B cell (primary cell): ENCODE data around the gene SLC6A7. TPM values are rescaled to one million over a fixed set of nuclear protein-coding genes. Genes with fewer than 3 reads are reported as not detected.

Experiments
- ATAC-seq: fragments of 200-7000 bp; cut with Tn5 transposase; one replicate; pipeline ENCODE4 v1.10.0; 2021; ENCODE audit warnings: low read depth, mild to moderate bottlenecking, moderate number of reproducible peaks, moderate library complexity
- CTCF ChIA-PET: fragments of 350-600 bp; sonication (Branson Sonifier 250); formaldehyde crosslinking; loops from one replicate; lab custom pipeline; 2021; ENCODE audit warnings: antibody characterized with exemption, inconsistent platforms; lab: Charles Lee
- POLR2A ChIA-PET: fragments of 350-600 bp; sonication (Branson Sonifier 250); formaldehyde crosslinking; loops from one replicate; lab custom pipeline; 2021; ENCODE audit warnings: antibody characterized with exemption; lab: Charles Lee
- DNase-seq: peaks from one replicate; pipeline ENCODE4 v3.0.0; 2013
- H2AFZ ChIP-seq: 2 replicates; pipeline ENCODE4 v1.6.1; 2012; ENCODE audit warnings: mild to moderate bottlenecking, low read depth, low read length; ENCODE audit not compliant: insufficient read depth, poor library complexity, severe bottlenecking
- H3K27ac ChIP-seq, 2 donors: 1 replicate in 1 of 2; 2 replicates in 1 of 2; pipeline ENCODE4 v1.5.1; 2012 to 2013; ENCODE audit warnings: low read length in 2 of 2, mild to moderate bottlenecking in 2 of 2, moderate library complexity in 1 of 2
- H3K27me3 ChIP-seq, 4 experiments: fragments of 200-600 bp in 1 of 4; sonication (generic) in 1 of 4; replicated peaks in 1 of 4; 1 replicate in 2 of 4; 2 replicates in 2 of 4; pipeline versions ENCODE4 v1.6.1 to v1.7.0; 2013 to 2016; ENCODE audit warnings: low read length in 3 of 4, mild to moderate bottlenecking in 2 of 4, mixed read lengths in 1 of 4, moderate library complexity in 1 of 4; ENCODE audit not compliant: insufficient read depth in 4 of 4, control insufficient read depth in 3 of 4; ENCODE audit errors: control extremely low read depth in 1 of 4
- H3K36me3 ChIP-seq, 2 experiments: replicated peaks in 1 of 2; 1 replicate in 1 of 2; 2 replicates in 1 of 2; pipeline versions ENCODE4 v1.6.1 to v1.7.1; 2013; ENCODE audit warnings: low read length in 1 of 2; ENCODE audit not compliant: insufficient read depth in 2 of 2, control insufficient read depth in 1 of 2; ENCODE audit errors: control extremely low read depth in 1 of 2, extremely low read depth in 1 of 2
- H3K4me1 ChIP-seq, 2 donors: fragments of 200-600 bp in 1 of 2; sonication (generic) in 1 of 2; 1 replicate in 1 of 2; 2 replicates in 1 of 2; pipeline versions ENCODE4 v1.5.1 to v1.6.1; 2013 to 2017; ENCODE audit warnings: low read length in 2 of 2; ENCODE audit not compliant: control insufficient read depth in 2 of 2, insufficient read depth in 2 of 2
- H3K4me2 ChIP-seq: replicated peaks from 2 replicates; pipeline ENCODE3; 2012; ENCODE audit warnings: mild to moderate bottlenecking, low read depth, low read length; ENCODE audit not compliant: poor library complexity, severe bottlenecking
- H3K4me3 ChIP-seq, 5 experiments: fragments of 200-600 bp in 1 of 5; sonication (generic) in 1 of 5; 1 replicate in 3 of 5; 2 replicates in 2 of 5; pipeline versions ENCODE4 v1.5.1 to v1.7.0; 2011 to 2016; ENCODE audit warnings: low read length in 4 of 5, mild to moderate bottlenecking in 4 of 5, low read depth in 2 of 5, control low read depth in 1 of 5, moderate library complexity in 1 of 5; ENCODE audit not compliant: insufficient read depth in 1 of 5; ENCODE audit errors: control extremely low read depth in 1 of 5, extremely low read depth in 1 of 5
- H3K79me2 ChIP-seq: fragments of 200-600 bp; sonication (generic); one replicate; pipeline ENCODE4 v1.6.0; 2016; ENCODE audit warnings: low read length; ENCODE audit not compliant: control insufficient read depth, insufficient read depth
- H3K9ac ChIP-seq: fragments of 200-600 bp; sonication (generic); 2 replicates; pipeline ENCODE4 v1.6.1; 2017; ENCODE audit warnings: mild to moderate bottlenecking, low read length, moderate library complexity
- H3K9me3 ChIP-seq, 3 donors: one replicate each; pipeline versions ENCODE4 v1.6.1 to v1.7.1; 2013; ENCODE audit warnings: low read length in 2 of 3; ENCODE audit not compliant: control insufficient read depth in 2 of 3, insufficient read depth in 1 of 3; ENCODE audit errors: control extremely low read depth in 1 of 3
- H4K20me1 ChIP-seq: 2 replicates; pipeline ENCODE4 v1.6.0; 2012; ENCODE audit warnings: mild to moderate bottlenecking, low read length; ENCODE audit not compliant: insufficient read depth, control insufficient read depth, poor library complexity, severe bottlenecking
- H3K27ac Mint-ChIP-seq: one replicate; pipeline ENCODE4 v1.8.0; 2021; ENCODE audit warnings: mixed read lengths
- H3K27me3 Mint-ChIP-seq: one replicate; pipeline ENCODE4 v1.8.0; 2021; ENCODE audit warnings: mixed read lengths
- H3K4me1 Mint-ChIP-seq: one replicate; pipeline ENCODE4 v1.8.0; 2021; ENCODE audit warnings: mixed read lengths
- H3K4me3 Mint-ChIP-seq: one replicate; pipeline ENCODE4 v1.8.0; 2021; ENCODE audit warnings: mixed read lengths
- H3K9me3 Mint-ChIP-seq: one replicate; pipeline ENCODE4 v1.8.0; 2022; ENCODE audit warnings: mixed read lengths; ENCODE audit not compliant: insufficient read depth
- EZH2 ChIP-seq: IDR thresholded peaks from 2 replicates; pipeline ENCODE4 v1.6.1; 2012; ENCODE audit warnings: borderline replicate concordance, low read depth, mild to moderate bottlenecking, moderate library complexity, low read length; ENCODE audit not compliant: insufficient read depth, poor library complexity, severe bottlenecking
- WGBS: methylation state at CpG from one replicate; pipeline ENCODE4 v1.1.5; 2013; ENCODE audit warnings: missing lambda C conversion rate; ENCODE audit not compliant: insufficient coverage; 5-methylcytosine and 5-hydroxymethylcytosine counted together
- intact Hi-C: fragments of 100-400 bp; cut with micrococcal nuclease; formaldehyde crosslinking; loops from one replicate; pipeline ENCODE4 v1.10.0; 2022
- polyA plus RNA-seq: library from polyadenylated mRNA; depleted of rRNA; stranded (reverse); fragments of >200 nt; gene quantifications from 2 replicates; pipeline ENCODE4 v1.2.3, GENCODE V29; 2012
- total RNA-seq, 2 donors: library from RNA; stranded (reverse); fragments of 120-200 nt in 1 of 2; gene quantifications; 1 replicate in 1 of 2; 2 replicates in 1 of 2; pipeline versions ENCODE4 v1.2.3 to v1.2.4, GENCODE V29; 2013 to 2022
- TF ChIP-seq, protein P1 (sequence below): fragments of 200-600 bp; IDR thresholded peaks from one replicate; pipeline ENCODE4 v1.8.0; 2022; ENCODE audit warnings: antibody characterized with exemption, mild to moderate bottlenecking

SLC6A7 gene
- total and polyA plus RNA-seq, 2 donors (not counting 1 experiment from before 2014, with no cell fraction given) = not detected

DNA sequence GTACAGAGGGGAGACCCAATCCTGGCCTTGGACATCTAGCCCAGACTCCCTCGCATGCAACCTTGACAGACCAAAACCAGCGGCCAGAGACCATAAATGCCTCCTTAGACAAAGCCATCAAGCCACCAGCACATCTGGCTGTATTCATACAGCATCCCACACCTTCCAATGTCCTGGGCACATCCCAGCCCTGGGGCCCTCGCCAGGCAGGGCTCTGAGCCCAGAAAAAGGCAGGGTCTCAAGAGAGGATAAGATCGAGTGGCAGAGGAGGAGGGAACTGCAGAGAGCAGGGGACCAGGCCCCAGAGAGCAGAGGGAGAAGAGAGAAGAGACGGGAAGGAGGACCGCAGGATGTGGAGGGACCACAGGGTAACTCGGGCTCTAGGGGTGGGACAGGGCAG is 54.3 kb downstream of the SLC6A7 start:
- Histone ChIP-seq H3K9me3 (peaks cover 0 to 4% (median 0%) of the 10 kb centered on the region in 3 donors), H3K27ac (no peak overlapping the region), H3K4me3 (no peak overlapping the region), H2AFZ (no peak overlapping the region), H3K36me3 (no peaks in the 10 kb centered on the region), H3K4me1 (no peaks in the 10 kb centered on the region), H3K79me2 (no peaks in the 10 kb centered on the region), H4K20me1 (no peaks in the 10 kb centered on the region), H3K4me2 (no peak overlapping the region), H3K27me3 (peaks cover 0 to 3% (median 0%) of the 10 kb centered on the region in 4 experiments), H3K9ac (no peak overlapping the region)
- ChIA-PET POLR2A (no interaction called here), CTCF (no interaction called here)
- no peak for ATAC-seq
- H3K9me3 Mint-ChIP-seq = no peaks in the 10 kb centered on the region
- H3K4me3 Mint-ChIP-seq = no peak overlapping the region
- H3K4me1 Mint-ChIP-seq = no peaks in the 10 kb centered on the region
- TF ChIP-seq, protein P1, sequence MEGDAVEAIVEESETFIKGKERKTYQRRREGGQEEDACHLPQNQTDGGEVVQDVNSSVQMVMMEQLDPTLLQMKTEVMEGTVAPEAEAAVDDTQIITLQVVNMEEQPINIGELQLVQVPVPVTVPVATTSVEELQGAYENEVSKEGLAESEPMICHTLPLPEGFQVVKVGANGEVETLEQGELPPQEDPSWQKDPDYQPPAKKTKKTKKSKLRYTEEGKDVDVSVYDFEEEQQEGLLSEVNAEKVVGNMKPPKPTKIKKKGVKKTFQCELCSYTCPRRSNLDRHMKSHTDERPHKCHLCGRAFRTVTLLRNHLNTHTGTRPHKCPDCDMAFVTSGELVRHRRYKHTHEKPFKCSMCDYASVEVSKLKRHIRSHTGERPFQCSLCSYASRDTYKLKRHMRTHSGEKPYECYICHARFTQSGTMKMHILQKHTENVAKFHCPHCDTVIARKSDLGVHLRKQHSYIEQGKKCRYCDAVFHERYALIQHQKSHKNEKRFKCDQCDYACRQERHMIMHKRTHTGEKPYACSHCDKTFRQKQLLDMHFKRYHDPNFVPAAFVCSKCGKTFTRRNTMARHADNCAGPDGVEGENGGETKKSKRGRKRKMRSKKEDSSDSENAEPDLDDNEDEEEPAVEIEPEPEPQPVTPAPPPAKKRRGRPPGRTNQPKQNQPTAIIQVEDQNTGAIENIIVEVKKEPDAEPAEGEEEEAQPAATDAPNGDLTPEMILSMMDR = no peak
- no peak for TF ChIP-seq EZH2
- 87% methylated on average over 7 of the region's 7 CpGs for WGBS
- intact Hi-C loops = no loop called here
- H3K27me3 Mint-ChIP-seq = peaks cover 4% of the 10 kb centered on the region
- H3K27ac Mint-ChIP-seq = no peak overlapping the region
- DNase-seq = no peak

DNA sequence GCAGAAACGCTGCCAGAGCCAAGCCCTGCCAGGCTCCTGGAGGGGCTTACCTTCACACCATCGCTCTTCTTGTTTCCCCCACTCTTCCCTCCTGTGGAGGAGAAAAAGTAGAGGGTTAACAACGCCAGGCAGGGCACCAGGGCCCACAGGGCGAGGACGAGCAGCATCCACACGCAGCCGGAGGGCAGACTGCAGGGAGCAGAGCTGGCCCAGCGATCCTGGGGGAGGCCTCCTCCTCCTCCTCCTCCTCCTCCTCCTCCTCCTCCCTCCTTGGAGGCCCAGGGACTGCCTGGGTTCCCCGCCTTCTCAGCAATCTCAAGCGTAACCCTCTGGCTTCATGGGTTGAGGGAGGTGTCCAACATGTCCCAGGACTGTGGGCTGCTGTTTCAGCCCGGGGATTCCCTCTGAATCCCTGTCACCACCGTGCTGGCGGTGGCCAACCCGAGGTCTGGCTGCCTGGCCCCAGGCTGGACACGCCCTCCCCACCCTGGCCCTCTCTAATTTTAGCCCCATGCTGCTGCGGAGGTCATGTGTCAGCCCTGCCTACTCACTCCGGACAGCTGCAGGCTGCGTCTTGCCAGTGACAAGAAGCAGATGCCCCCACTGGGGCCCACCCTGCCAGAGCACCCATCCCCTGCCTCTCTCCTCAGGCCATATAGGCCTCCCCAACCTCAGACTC is 55.4 kb downstream of the SLC6A7 start:
- intact Hi-C loops = no loop called here
- no peak overlapping the region for H3K4me2 ChIP-seq
- H3K27ac ChIP-seq = no peak overlapping the region
- H3K9ac ChIP-seq = no peak overlapping the region
- ATAC-seq (no peak), DNase-seq (no peak)
- TF ChIP-seq EZH2 = no peak
- TF ChIP-seq, protein P1 = no peak
- Mint-ChIP-seq H3K27me3 (peaks cover 7% of the 10 kb centered on the region), H3K4me3 (no peak overlapping the region), H3K4me1 (no peaks in the 10 kb centered on the region), H3K9me3 (no peaks in the 10 kb centered on the region), H3K27ac (no peak overlapping the region)
- H4K20me1 ChIP-seq = no peaks in the 10 kb centered on the region
- ChIA-PET POLR2A (no interaction called here), CTCF (no interaction called here)
- 83% methylated on average over 10 of the region's 18 CpGs for WGBS
- H3K9me3 ChIP-seq = peaks cover 0 to 5% (median 0%) of the 10 kb centered on the region in 3 donors
- H3K4me3 ChIP-seq = no peak overlapping the region
- peaks cover 0 to 3% (median 0%) of the 10 kb centered on the region in 4 experiments for H3K27me3 ChIP-seq
- no peaks in the 10 kb centered on the region for H3K4me1 ChIP-seq
- no peaks in the 10 kb centered on the region for H3K36me3 ChIP-seq
- H2AFZ ChIP-seq = no peak overlapping the region
- H3K79me2 ChIP-seq = no peaks in the 10 kb centered on the region
